HG02970 (cell line): ENCODE data around the gene OVOL2.
"Not testable (repeated sequence)": the region's sequence is repeated elsewhere in the genome, so short reads cannot be mapped to it uniquely, and the experiment has no call there.

Experiments
- ATAC-seq: cut with Tn5 transposase; IDR thresholded peaks from one replicate; pipeline ENCODE4 v1.9.1; 2021; ENCODE audit warnings: mild to moderate bottlenecking, moderate library complexity, moderate number of reproducible peaks; ENCODE audit not compliant: unreplicated experiment, low FRiP score

OVOL2 gene

GRCh38 chr20:18057101-18057993 is at the start of gene OVOL2:
Gene OVOL2, minus strand, starts transcription at chr20:18057916. Its CDS starts 282 bp downstream, at chr20:18057634.
- no peak for ATAC-seq

- no peak for ATAC-seq
These were observed 45.8 kb upstream of the OVOL2 start for GRCh38 chr20:18103497-18103896.

- no peak for ATAC-seq
These were observed 43.6 kb upstream of the OVOL2 start for GRCh38 chr20:18101125-18101810.

GRCh38 chr20:18100569-18100968 is 42.9 kb upstream of the OVOL2 start:
- ATAC-seq = not testable (repeated sequence)

GRCh38 chr20:18094191-18094590 is 36.5 kb upstream of the OVOL2 start:
- no peak for ATAC-seq

GRCh38 chr20:18093388-18093787 is 35.7 kb upstream of the OVOL2 start:
- ATAC-seq = no peak

GRCh38 chr20:18092890-18093289 is 35.2 kb upstream of the OVOL2 start:
- no peak for ATAC-seq

- ATAC-seq = no peak
These were observed 33.9 kb upstream of the OVOL2 start for GRCh38 chr20:18091623-18092022.

GRCh38 chr20:18090477-18090876 is 32.8 kb upstream of the OVOL2 start:
- ATAC-seq = no peak

- no peak for ATAC-seq
These were observed 32.3 kb upstream of the OVOL2 start for GRCh38 chr20:18090044-18090443.

GRCh38 chr20:18088841-18089240 is 31.1 kb upstream of the OVOL2 start:
- ATAC-seq = not testable (repeated sequence)

GRCh38 chr20:18088298-18088697 is 30.6 kb upstream of the OVOL2 start:
- ATAC-seq = not testable (repeated sequence)

GRCh38 chr20:18087054-18087453 is 29.3 kb upstream of the OVOL2 start:
- ATAC-seq = no peak

- ATAC-seq = not testable (repeated sequence)
These were observed 23.1 kb upstream of the OVOL2 start for GRCh38 chr20:18080836-18081235.

GRCh38 chr20:18079756-18080353 is 22.1 kb upstream of the OVOL2 start:
- no peak for ATAC-seq

- no peak for ATAC-seq
These were observed 19.4 kb upstream of the OVOL2 start for GRCh38 chr20:18077157-18077556.

- ATAC-seq = no peak
These were observed 14.8 kb upstream of the OVOL2 start for GRCh38 chr20:18072532-18072931.

GRCh38 chr20:18066421-18067333 is 9.0 kb upstream of the OVOL2 start:
- ATAC-seq = no peak

- no peak for ATAC-seq
These were observed 6.0 kb upstream of the OVOL2 start for GRCh38 chr20:18063676-18064075.

- ATAC-seq = no peak
These were observed 1.9 kb upstream of the OVOL2 start for GRCh38 chr20:18059603-18060002.
